Activated CD8-positive, alpha-beta memory T cell treated with anti-CD3 and anti-CD28 coated beads, Interleukin-2, amount 10 ng/mL, durations not matched to agents 7 days and 5 days (primary cell): ENCODE data around the gene SMURF2. TPM values are rescaled to one million over a fixed set of nuclear protein-coding genes. Genes with fewer than 3 reads are reported as not detected.

Experiments used
- ATAC-seq: fragments of 150-1000 bp; cut with Tn5 transposase; one replicate; pipeline ENCODE4 v1.10.0; 2021; ENCODE audit warnings: moderate library complexity
- CTCF ChIA-PET: fragments of 350-600 bp; sonication (Branson Sonifier 250); formaldehyde crosslinking; loops from one replicate; lab custom pipeline; 2021; ENCODE audit warnings: antibody characterized with exemption; lab: Charles Lee
- DNase-seq: peaks from one replicate; pipeline ENCODE4 v3.0.0-alpha.2; 2020
- H3K27ac Mint-ChIP-seq: one replicate; pipeline ENCODE4 v1.8.0; 2021; ENCODE audit warnings: mild to moderate bottlenecking, mixed read lengths
- H3K27me3 Mint-ChIP-seq: one replicate; pipeline ENCODE4 v1.8.0; 2021; ENCODE audit warnings: mixed read lengths
- H3K36me3 Mint-ChIP-seq: one replicate; pipeline ENCODE4 v1.8.0; 2021; ENCODE audit warnings: mild to moderate bottlenecking, mixed read lengths
- H3K4me1 Mint-ChIP-seq: one replicate; pipeline ENCODE4 v1.8.0; 2021; ENCODE audit warnings: mixed read lengths
- H3K4me3 Mint-ChIP-seq: one replicate; pipeline ENCODE4 v1.8.0; 2021; ENCODE audit warnings: mild to moderate bottlenecking, moderate library complexity, mixed read lengths
- H3K9me3 Mint-ChIP-seq: one replicate; pipeline ENCODE4 v1.8.0; 2022; ENCODE audit warnings: low read depth, mixed read lengths
- total RNA-seq, 2 experiments: library from RNA; stranded (reverse); gene quantifications; one replicate each; pipeline ENCODE4 v1.2.3, GENCODE V29; 2021

SMURF2 gene
- total RNA-seq, 2 experiments from 2014 or later, result 16.0 to 22.1 TPM

- Mint-ChIP-seq H3K27ac (no peak overlapping the region), H3K4me3 (no peak overlapping the region), H3K9me3 (no peaks in the 10 kb centered on the region), H3K4me1 (no peaks in the 10 kb centered on the region), H3K36me3 (peaks cover 64% of the 10 kb centered on the region), H3K27me3 (no peaks in the 10 kb centered on the region)
- CTCF ChIA-PET, result interaction anchor here (1.2 to 2.5 kb wide), 3 partner anchors 42 to 115 kb away, joined by 3 to 12 read pairs (median 3); no protein-coding TSS in a partner anchor
- no peak for ATAC-seq
- no peak for DNase-seq
Measured at GRCh38 chr17:64534187-64534586, 127.9 kb downstream of the SMURF2 start.

DNA sequence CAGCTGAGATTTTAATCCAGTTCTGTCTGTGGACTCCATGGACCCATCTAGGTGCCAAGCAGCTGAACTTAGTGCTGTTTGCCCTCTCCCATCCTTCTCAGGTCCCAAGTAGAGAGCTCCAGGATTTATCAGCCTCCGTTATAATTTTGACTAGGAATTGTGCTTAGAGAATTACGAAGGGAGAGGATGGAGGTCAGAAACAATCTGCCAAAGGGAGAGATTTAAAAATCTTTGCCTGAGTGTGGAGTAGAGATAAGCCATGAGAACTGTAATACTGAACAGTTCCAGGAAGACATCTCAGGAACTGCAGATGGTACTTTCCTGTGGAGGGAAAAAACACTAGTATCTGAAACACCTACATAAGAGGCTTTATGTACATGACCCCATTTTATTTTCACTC, 128.3 kb downstream of the SMURF2 start:
- ATAC-seq (no peak), DNase-seq (no peak)
- H3K36me3 Mint-ChIP-seq, result peaks cover 66% of the 10 kb centered on the region
- H3K27ac Mint-ChIP-seq, result no peak overlapping the region
- no peaks in the 10 kb centered on the region for H3K27me3 Mint-ChIP-seq
- no peak overlapping the region for H3K4me3 Mint-ChIP-seq
- CTCF ChIA-PET, result interaction anchor here (1.2 to 2.5 kb wide), 3 partner anchors 43 to 115 kb away, joined by 3 to 12 read pairs (median 3); no protein-coding TSS in a partner anchor
- no peaks in the 10 kb centered on the region for H3K9me3 Mint-ChIP-seq
- no peaks in the 10 kb centered on the region for H3K4me1 Mint-ChIP-seq

DNA sequence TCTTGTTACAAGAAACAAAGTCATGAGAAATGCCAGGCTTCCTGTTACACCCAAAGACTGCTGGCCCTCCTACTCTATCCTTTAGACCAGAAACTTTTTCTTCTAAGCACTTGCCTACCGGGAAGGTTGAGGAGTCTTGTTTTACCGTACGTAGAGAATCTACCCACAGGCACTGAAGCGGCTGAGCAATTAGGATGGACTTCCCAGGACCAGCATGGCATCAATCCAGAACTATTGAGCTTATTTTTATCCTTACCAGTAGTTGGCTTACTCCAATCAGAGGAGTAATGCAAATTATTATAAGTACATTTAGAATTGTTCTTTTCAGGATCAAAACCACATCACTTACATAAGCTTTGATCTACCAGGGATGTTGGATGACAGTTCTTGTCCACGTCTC, 129.7 kb downstream of the SMURF2 start:
- H3K9me3 Mint-ChIP-seq, result no peaks in the 10 kb centered on the region
- no peaks in the 10 kb centered on the region for H3K4me1 Mint-ChIP-seq
- no peak overlapping the region for H3K4me3 Mint-ChIP-seq
- CTCF ChIA-PET, result interaction anchor here (2.5 kb wide), 1 partner anchor 113 kb away, joined by 12 read pairs; no protein-coding TSS in a partner anchor
- no peak for DNase-seq
- no peak for ATAC-seq
- no peaks in the 10 kb centered on the region for H3K27me3 Mint-ChIP-seq
- H3K27ac Mint-ChIP-seq, result no peak overlapping the region
- H3K36me3 Mint-ChIP-seq, result peaks cover 63% of the 10 kb centered on the region

GRCh38 chr17:64531955-64532371, 130.1 kb downstream of the SMURF2 start:
- ATAC-seq (no peak), DNase-seq (no peak)
- peaks cover 62% of the 10 kb centered on the region for H3K36me3 Mint-ChIP-seq
- H3K4me1 Mint-ChIP-seq, result no peaks in the 10 kb centered on the region
- no peak overlapping the region for H3K27ac Mint-ChIP-seq
- CTCF ChIA-PET, result interaction anchor here (0.7 kb wide), 1 partner anchor 14 kb away, joined by 3 read pairs; no protein-coding TSS in a partner anchor
- no peak overlapping the region for H3K4me3 Mint-ChIP-seq
- no peaks in the 10 kb centered on the region for H3K9me3 Mint-ChIP-seq
- H3K27me3 Mint-ChIP-seq, result no peaks in the 10 kb centered on the region

DNA sequence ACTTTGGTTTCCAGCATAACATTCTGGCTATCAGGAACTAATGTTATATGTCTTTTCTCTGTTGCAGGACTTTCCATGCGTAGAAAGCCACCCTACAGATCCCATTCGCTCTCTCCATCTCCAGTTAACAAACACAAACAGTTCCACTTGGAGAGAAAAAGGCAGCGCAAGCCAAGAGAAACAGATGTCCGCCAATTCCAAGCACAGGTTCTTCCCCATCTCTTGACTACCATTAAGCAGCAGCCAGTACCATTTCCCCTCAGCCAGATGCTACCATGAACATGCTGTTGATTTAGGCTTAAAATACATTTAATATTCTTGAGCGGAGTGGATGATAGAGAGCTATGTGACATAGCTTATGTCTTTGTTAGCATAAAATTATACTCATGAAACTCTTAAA, 132.9 kb downstream of the SMURF2 start:
- Mint-ChIP-seq H3K27me3 (no peaks in the 10 kb centered on the region), H3K9me3 (no peaks in the 10 kb centered on the region), H3K4me1 (no peaks in the 10 kb centered on the region), H3K4me3 (no peak overlapping the region), H3K27ac (no peak overlapping the region), H3K36me3 (peaks cover 61% of the 10 kb centered on the region)
- no peak for ATAC-seq
- CTCF ChIA-PET, result interaction anchor here (1.0 kb wide), 1 partner anchor 108 kb away, joined by 3 read pairs; no protein-coding TSS in a partner anchor
- DNase-seq, result no peak

DNA sequence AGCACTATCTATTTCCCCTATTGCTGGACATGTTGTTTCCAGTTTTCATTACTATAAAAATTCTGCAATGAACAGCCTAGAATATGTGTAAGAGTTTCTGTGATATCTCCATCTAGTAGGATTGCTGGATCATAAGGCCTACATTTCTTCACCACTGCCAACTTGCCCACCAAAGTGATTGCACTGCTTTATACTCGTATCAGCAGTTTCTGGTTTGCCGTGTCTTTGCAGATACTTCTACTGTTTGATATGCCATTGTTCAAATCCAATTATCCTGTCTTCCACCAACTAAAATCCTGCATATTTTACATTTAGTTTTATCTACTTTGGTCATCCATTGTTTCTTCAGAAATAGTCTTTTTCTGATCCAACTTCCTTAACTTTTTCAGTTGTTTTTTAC, 134.2 kb downstream of the SMURF2 start:
- CTCF ChIA-PET, result interaction anchor here (1.0 kb wide), 1 partner anchor 107 kb away, joined by 3 read pairs; no protein-coding TSS in a partner anchor
- no peak overlapping the region for H3K4me3 Mint-ChIP-seq
- DNase-seq (no peak), ATAC-seq (no peak)
- H3K36me3 Mint-ChIP-seq, result peaks cover 56% of the 10 kb centered on the region
- H3K27ac Mint-ChIP-seq, result no peak overlapping the region
- H3K9me3 Mint-ChIP-seq, result no peaks in the 10 kb centered on the region
- H3K27me3 Mint-ChIP-seq, result no peaks in the 10 kb centered on the region
- H3K4me1 Mint-ChIP-seq, result no peaks in the 10 kb centered on the region

DNA sequence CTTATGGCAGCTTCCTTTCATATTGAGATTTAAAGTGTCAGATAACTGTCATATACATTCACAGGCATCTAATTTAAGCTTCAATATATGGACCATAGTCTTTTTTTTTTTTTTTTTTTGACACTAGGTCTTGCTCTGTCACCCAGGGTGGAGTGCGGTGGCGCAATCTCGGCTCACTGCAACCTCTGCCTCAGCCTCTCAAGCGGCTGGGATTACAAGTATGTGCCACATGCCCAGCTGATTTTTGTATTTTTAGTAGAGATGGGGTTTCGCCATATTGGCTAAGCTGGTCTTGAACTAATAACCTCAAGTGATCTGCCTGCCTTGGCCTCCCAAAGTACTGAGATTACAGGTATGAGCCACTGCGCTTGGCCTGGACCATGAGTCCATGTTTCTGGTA, 141.7 kb downstream of the SMURF2 start:
- CTCF ChIA-PET, result interaction anchor here (0.7 kb wide), 1 partner anchor 126 kb away, joined by 3 read pairs; no protein-coding TSS in a partner anchor
- H3K9me3 Mint-ChIP-seq, result no peaks in the 10 kb centered on the region
- H3K27me3 Mint-ChIP-seq, result no peaks in the 10 kb centered on the region
- H3K4me3 Mint-ChIP-seq, result no peak overlapping the region
- H3K4me1 Mint-ChIP-seq, result peaks cover 1% of the 10 kb centered on the region
- peaks cover 43% of the 10 kb centered on the region for H3K36me3 Mint-ChIP-seq
- ATAC-seq (no peak), DNase-seq (no peak)
- no peak overlapping the region for H3K27ac Mint-ChIP-seq

DNA sequence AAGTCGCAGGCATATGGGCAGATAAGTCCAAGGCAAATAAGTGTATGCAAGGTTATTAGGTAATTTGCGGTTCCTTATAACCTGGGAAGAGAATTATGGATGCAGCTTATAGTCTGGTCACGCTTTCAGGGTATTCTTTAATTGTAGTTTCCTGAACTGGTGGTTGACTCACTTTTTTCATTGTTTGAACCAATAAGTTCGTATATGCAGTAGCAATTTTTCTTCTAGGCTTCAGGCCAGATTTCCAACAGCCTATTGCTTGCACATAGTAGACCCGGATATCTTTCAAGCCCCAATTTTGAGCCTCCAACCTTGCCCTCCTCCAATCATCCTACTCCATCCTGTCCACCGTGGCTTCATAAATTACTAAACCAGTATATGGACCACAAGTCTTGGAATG, 142.5 kb downstream of the SMURF2 start:
- ATAC-seq (no peak), DNase-seq (no peak)
- Mint-ChIP-seq H3K36me3 (peaks cover 47% of the 10 kb centered on the region), H3K9me3 (no peaks in the 10 kb centered on the region), H3K27ac (no peak overlapping the region), H3K4me1 (peaks cover 5% of the 10 kb centered on the region), H3K27me3 (no peaks in the 10 kb centered on the region), H3K4me3 (no peak overlapping the region)
- CTCF ChIA-PET, result interaction anchor here (1.3 kb wide), 1 partner anchor 12 kb away, joined by 6 read pairs; the partner anchor contains the start of gene CEP95

DNA sequence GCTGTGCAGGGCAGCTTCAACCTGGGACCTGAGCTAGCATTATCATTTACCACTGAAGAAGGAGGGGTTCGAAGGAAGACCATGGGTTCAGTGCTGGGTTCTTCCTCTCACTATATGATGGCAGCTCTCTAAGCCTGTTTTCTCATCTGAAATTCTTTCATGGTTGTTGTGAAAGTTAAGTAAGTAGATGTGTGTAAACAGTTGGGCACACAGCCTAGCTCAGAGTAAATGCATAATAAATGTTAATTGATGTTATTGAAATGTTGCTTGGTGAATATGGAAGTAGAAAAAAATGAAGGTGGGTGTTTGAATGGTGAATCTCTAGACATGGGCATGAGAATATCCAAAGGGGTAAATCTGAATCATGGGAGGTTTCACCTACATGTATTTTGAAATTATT, 146.3 kb downstream of the SMURF2 start:
- ATAC-seq (no peak), DNase-seq (no peak)
- peak overlapping the region; percentile 30 for H3K27ac Mint-ChIP-seq
- H3K9me3 Mint-ChIP-seq, result no peaks in the 10 kb centered on the region
- H3K27me3 Mint-ChIP-seq, result no peaks in the 10 kb centered on the region
- CTCF ChIA-PET, result interaction anchor here (0.8 to 1.6 kb wide), 6 partner anchors 18 to 97 kb away, joined by 3 to 7 read pairs (median 4); partner anchors contain the start of gene POLG2
- peaks cover 10% of the 10 kb centered on the region for H3K4me1 Mint-ChIP-seq
- H3K36me3 Mint-ChIP-seq, result peaks cover 53% of the 10 kb centered on the region
- no peak overlapping the region for H3K4me3 Mint-ChIP-seq

- Mint-ChIP-seq H3K4me3 (no peak overlapping the region), H3K27ac (peak overlapping the region; percentile 14), H3K4me1 (peaks cover 10% of the 10 kb centered on the region), H3K27me3 (no peaks in the 10 kb centered on the region), H3K36me3 (peaks cover 56% of the 10 kb centered on the region), H3K9me3 (no peaks in the 10 kb centered on the region)
- ATAC-seq (no peak), DNase-seq (no peak)
- CTCF ChIA-PET, result interaction anchor here (0.8 to 1.4 kb wide), 5 partner anchors 18 to 97 kb away, joined by 3 to 5 read pairs (median 3); partner anchors contain the start of gene POLG2
Measured at GRCh38 chr17:64515419-64515818, 146.7 kb downstream of the SMURF2 start.

DNA sequence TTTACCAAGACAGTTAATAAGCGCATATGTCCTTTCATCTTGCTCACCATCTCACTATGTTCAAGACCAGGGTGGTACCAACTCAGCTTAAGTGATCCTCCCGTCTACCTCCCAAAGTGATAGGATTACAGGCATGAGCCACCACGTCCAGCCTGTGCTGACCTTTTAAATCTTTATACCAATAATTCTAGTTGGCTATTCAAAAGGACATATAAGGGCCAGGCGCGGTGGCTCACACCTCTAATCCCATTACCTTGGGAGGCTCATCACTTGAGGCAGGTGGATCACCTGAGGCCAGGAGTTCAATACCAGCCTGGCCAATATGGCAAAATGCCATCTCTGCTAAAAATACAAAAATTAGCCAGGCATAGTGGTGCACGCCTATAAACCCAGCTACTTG, 152.9 kb downstream of the SMURF2 start:
- no peaks in the 10 kb centered on the region for H3K9me3 Mint-ChIP-seq
- H3K4me1 Mint-ChIP-seq, result peaks cover 33% of the 10 kb centered on the region

GRCh38 chr17:64508683-64509082, 153.4 kb downstream of the SMURF2 start:
- ATAC-seq (no peak), DNase-seq (no peak)
- H3K4me3 Mint-ChIP-seq, result peak overlapping the region; percentile 100
- peaks cover 2% of the 10 kb centered on the region for H3K27me3 Mint-ChIP-seq
- CTCF ChIA-PET, result interaction anchor here (1.1 to 1.3 kb wide), 2 partner anchors 17 to 89 kb away, joined by 3 to 5 read pairs; no protein-coding TSS in a partner anchor
- H3K9me3 Mint-ChIP-seq, result no peaks in the 10 kb centered on the region
- H3K36me3 Mint-ChIP-seq, result peaks cover 52% of the 10 kb centered on the region
- peaks cover 37% of the 10 kb centered on the region for H3K4me1 Mint-ChIP-seq
- no peak overlapping the region for H3K27ac Mint-ChIP-seq

More for the DNA sequence above, 152.9 kb downstream of the SMURF2 start:
- Mint-ChIP-seq H3K36me3 (peaks cover 50% of the 10 kb centered on the region), H3K27ac (no peak overlapping the region), H3K27me3 (peaks cover 2% of the 10 kb centered on the region), H3K4me3 (peak overlapping the region; percentile 38)
- CTCF ChIA-PET, result interaction anchor here (1.1 to 1.4 kb wide), 3 partner anchors 18 to 94 kb away, joined by 3 to 5 read pairs (median 3); no protein-coding TSS in a partner anchor
- DNase-seq (no peak), ATAC-seq (no peak)

DNA sequence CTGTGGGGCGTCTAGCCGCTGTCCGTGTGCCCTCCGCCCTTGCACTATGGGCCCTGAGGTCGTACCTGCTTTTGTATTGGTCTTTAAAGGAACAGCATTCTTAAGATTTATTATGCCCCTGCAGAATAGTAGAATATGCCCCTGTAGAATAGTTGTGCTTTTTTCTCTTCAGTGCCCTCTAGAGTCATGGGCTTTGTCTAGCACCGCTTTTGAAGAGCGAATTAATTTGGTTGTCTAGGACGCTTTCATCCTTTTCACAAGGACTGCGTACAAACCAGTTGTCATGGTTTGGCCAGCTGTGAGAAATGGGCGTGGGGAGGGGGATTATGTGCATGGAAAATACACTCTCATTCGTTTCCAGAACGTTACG, 154.7 kb downstream of the SMURF2 start:
- Mint-ChIP-seq H3K4me3 (peak overlapping the region; percentile 100), H3K4me1 (peaks cover 48% of the 10 kb centered on the region), H3K9me3 (no peaks in the 10 kb centered on the region), H3K27me3 (peaks cover 2% of the 10 kb centered on the region), H3K36me3 (peaks cover 59% of the 10 kb centered on the region), H3K27ac (peak overlapping the region; percentile 100)
- CTCF ChIA-PET, result interaction anchor here (0.7 to 7.2 kb wide), 13 partner anchors 9 to 431 kb away, joined by 3 to 68 read pairs (median 5); partner anchors contain the start of gene POLG2
- peak; percentile 25 for ATAC-seq
- DNase-seq, result peak; percentile 62
